RPMI7951 (cell line): ENCODE measurements around the gene FRMD7. TPM values are rescaled to one million over a fixed set of nuclear protein-coding genes. Genes with fewer than 3 reads are reported as not detected.

ENCODE experiments used
- DNase-seq: peaks from one replicate; pipeline ENCODE4 v3.0.0-alpha.2; 2012; ENCODE audit warnings: low read depth
- total RNA-seq: library from RNA; depleted of rRNA; stranded (reverse); fragments of >200 nt; shearing (Covaris generic); gene quantifications from 2 replicates; pipeline ENCODE4 v1.2.3, GENCODE V29; 2014; rRNA removed

Gene FRMD7
- total RNA-seq, 1 experiment from 2014 or later, result not detected

DNA sequence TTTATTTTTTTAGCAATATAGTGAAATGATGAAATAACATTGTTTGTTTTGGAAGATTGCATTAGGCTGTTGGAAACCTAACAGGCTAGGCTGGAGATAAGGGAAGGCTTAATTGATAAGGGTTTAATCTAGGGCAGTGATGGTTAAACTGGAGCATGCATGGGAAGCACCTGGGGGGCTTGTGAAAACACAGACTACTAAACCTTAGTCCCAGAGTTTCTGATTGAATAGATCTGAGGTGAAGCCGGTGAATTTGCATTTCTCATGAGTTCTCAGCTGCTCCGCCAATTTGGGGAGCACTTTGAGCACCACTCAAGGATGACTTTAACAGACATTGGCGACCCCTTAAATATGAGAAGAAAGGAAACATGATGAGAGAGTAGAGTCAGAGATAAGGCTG, 93.2 kb downstream of the FRMD7 start:
- DNase-seq, result no peak

DNA sequence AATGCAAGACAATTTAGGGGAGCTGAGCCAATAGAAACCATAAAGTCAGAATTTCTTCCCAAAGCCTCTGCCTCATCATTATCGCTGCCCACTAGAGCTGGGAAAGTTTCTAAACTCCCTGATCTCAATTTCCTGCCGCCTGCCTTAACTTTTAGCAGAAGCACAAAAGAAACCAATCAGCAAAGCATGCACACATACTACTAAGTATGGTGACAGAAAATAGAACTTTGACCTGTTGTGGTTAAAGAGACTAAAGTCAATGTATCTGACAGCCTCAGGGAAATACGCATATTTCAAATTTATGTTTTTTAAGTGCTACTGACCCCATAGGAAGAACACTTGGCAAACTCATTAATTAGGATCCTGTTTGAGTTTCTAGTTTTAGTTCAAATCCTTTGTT, 94.7 kb downstream of the FRMD7 start:
- no peak for DNase-seq

- no peak for DNase-seq
Observed at GRCh38 chrX:132031867-132032266, 96.0 kb downstream of the FRMD7 start.

DNA sequence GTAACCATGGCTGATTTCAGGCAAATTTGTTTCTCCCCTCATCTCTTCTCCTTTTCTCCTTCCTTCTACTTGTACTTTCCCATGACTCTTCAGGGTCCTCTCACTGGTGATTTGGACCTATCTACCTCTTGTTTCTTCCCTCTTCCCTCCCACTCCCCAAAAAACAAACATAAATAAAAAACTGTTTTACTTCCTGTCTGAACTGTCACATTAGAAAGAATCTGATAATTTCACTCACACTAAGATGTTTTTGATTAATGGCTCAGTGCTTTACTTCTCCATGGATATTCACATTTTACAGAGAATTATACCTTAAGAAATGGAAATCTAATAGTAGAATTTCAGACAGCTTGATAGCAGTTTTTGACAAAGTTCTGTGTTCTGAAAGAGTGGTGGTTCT, 97.6 kb downstream of the FRMD7 start:
- DNase-seq, result no peak

Other genes with a start within 250 kb of the FRMD7 start
- gene STK26, start 104.7 kb downstream of the FRMD7 start, total RNA-seq, result 9.4 and 10.2 TPM in 2 replicates
- gene RAP2C, start 91.4 kb upstream of the FRMD7 start, total RNA-seq, result 17.3 and 21.9 TPM in 2 replicates